HepG2 (cell line): ENCODE data around the gene ETFA. TPM values are rescaled to one million over a fixed set of nuclear protein-coding genes. Genes with fewer than 3 reads are reported as not detected.

Source experiments
- EEA1 ChIP-seq: sonication (generic); formaldehyde crosslinking; IDR thresholded peaks from 2 replicates; pipeline ENCODE4 v1.5.1; 2020; ENCODE audit warnings: mild to moderate bottlenecking, missing genetic modification reagents, borderline replicate concordance
- FLYWCH1 ChIP-seq: sonication (generic); formaldehyde crosslinking; IDR thresholded peaks from 2 replicates; pipeline ENCODE4 v1.8.1; 2023; ENCODE audit warnings: mild to moderate bottlenecking, missing genetic modification reagents
- FOXP1 ChIP-seq, 2 experiments: fragments of 450-650 bp in 1 of 2; IDR thresholded peaks; 2 replicates each; pipeline ENCODE4 v1.6.1; 2017 to 2018; ENCODE audit warnings: antibody characterized with exemption in 1 of 2
- GZF1 ChIP-seq: sonication (generic); formaldehyde crosslinking; IDR thresholded peaks from 2 replicates; pipeline ENCODE4 v1.5.1; 2020; ENCODE audit warnings: mild to moderate bottlenecking, missing genetic modification reagents
- HCFC1 ChIP-seq: fragments of 150-350 bp; IDR thresholded peaks from 2 replicates; pipeline ENCODE4 v1.6.1; 2014; ENCODE audit warnings: low read depth, low read length
- HDAC2 ChIP-seq: sonication (generic); formaldehyde crosslinking; IDR thresholded peaks from 2 replicates; pipeline ENCODE4 v1.4.0; 2020; ENCODE audit warnings: missing genetic modification reagents
- LCORL ChIP-seq, 2 experiments: fragments of 450-650 bp in 1 of 2; sonication (generic) in 1 of 2; formaldehyde crosslinking in 1 of 2; IDR thresholded peaks; 2 replicates each; pipeline versions ENCODE4 v1.5.0 to v1.6.1; 2017 to 2020; ENCODE audit warnings: antibody characterized with exemption in 1 of 2, missing genetic modification reagents in 1 of 2
- NFKBIZ ChIP-seq: IDR thresholded peaks from 2 replicates; pipeline ENCODE4 v1.6.1; 2018; ENCODE audit warnings: missing genetic modification reagents, missing compliant biosample characterization
- NONO ChIP-seq, 2 experiments: fragments of 450-650 bp in 1 of 2; sonication (generic) in 1 of 2; formaldehyde crosslinking in 1 of 2; IDR thresholded peaks in 1 of 2; conservative IDR thresholded peaks in 1 of 2; 2 replicates each; pipeline versions ENCODE4 v1.6.1 to v1.8.0; 2017 to 2022; ENCODE audit warnings: mild to moderate bottlenecking in 1 of 2, missing genetic modification reagents in 1 of 2, moderate library complexity in 1 of 2
- RAD21 ChIP-seq: fragments of 450-650 bp; formaldehyde crosslinking; IDR thresholded peaks from 2 replicates; pipeline ENCODE4 v1.5.0; 2020; ENCODE audit warnings: mild to moderate bottlenecking
- SOX13 ChIP-seq, 3 experiments: fragments of 450-650 bp in 1 of 3; sonication (generic) in 1 of 3; formaldehyde crosslinking in 1 of 3; IDR thresholded peaks in 2 of 3; conservative IDR thresholded peaks in 1 of 3; 2 replicates each; pipeline versions ENCODE4 v1.5.0 to v1.6.1; 2016 to 2020; ENCODE audit warnings: antibody characterized with exemption in 1 of 3, mild to moderate bottlenecking in 1 of 3, missing compliant biosample characterization in 1 of 3, missing genetic modification reagents in 1 of 3, moderate library complexity in 1 of 3
- THYN1 ChIP-seq: sonication (generic); formaldehyde crosslinking; IDR thresholded peaks from 2 replicates; pipeline ENCODE4 v1.8.1; 2023; ENCODE audit warnings: low read depth, mild to moderate bottlenecking, moderate library complexity, missing genetic modification reagents, borderline replicate concordance
- TOPORS ChIP-seq: sonication (generic); formaldehyde crosslinking; IDR thresholded peaks from 2 replicates; pipeline ENCODE4 v1.8.0; 2023; ENCODE audit warnings: mild to moderate bottlenecking, missing genetic modification reagents
- ZBTB20 ChIP-seq: sonication (generic); formaldehyde crosslinking; IDR thresholded peaks from 2 replicates; pipeline ENCODE4 v1.8.1; 2023; ENCODE audit warnings: missing genetic modification reagents, low read depth, mild to moderate bottlenecking, borderline replicate concordance
- ZNF180 ChIP-seq: sonication (generic); formaldehyde crosslinking; IDR thresholded peaks from 2 replicates; pipeline ENCODE4 v1.4.0; 2020; ENCODE audit warnings: low read depth, missing genetic modification reagents, borderline replicate concordance
- ZNF282 ChIP-seq: fragments of 450-650 bp; IDR thresholded peaks from 2 replicates; pipeline ENCODE4 v1.6.1; 2018; ENCODE audit not compliant: partially characterized antibody
- ZNF570 ChIP-seq: sonication (generic); formaldehyde crosslinking; IDR thresholded peaks from 2 replicates; pipeline ENCODE4 v1.4.0; 2020; ENCODE audit warnings: mild to moderate bottlenecking, missing genetic modification reagents, borderline replicate concordance
- ZNF709 ChIP-seq: sonication (generic); formaldehyde crosslinking; IDR thresholded peaks from 2 replicates; pipeline ENCODE4 v1.5.0; 2020; ENCODE audit warnings: mild to moderate bottlenecking, missing genetic modification reagents
- ZNF724P ChIP-seq: sonication (generic); formaldehyde crosslinking; IDR thresholded peaks from 2 replicates; pipeline ENCODE4 v1.8.0; 2022; ENCODE audit warnings: missing genetic modification reagents, borderline replicate concordance
- polyA plus RNA-seq, 8 experiments: library from polyadenylated mRNA; depleted of rRNA in 3 of 8; stranded (reverse) in 7 of 8; unstranded in 1 of 8; fragments of >200 nt; fragmentation: Illumina TruSeq in 4 of 8; extraction: Trizol in 4 of 8; gene quantifications; 2 replicates each; pipeline versions ENCODE4 v1.2.1 to v1.2.3, GENCODE V29; 2011 to 2016; ENCODE audit warnings: low read depth in 4 of 8, missing spikeins in 1 of 8, mixed read lengths in 1 of 8; ENCODE audit not compliant: insufficient read depth in 1 of 8
- total RNA-seq, 5 experiments: library from RNA; depleted of rRNA; stranded (reverse); fragments of >200 nt; fragmentation: Illumina TruSeq; extraction: Trizol; gene quantifications; 2 replicates each; pipeline ENCODE4 v1.2.3, GENCODE V29; 2016; ENCODE audit warnings: low read depth in 1 of 5
- TF ChIP-seq, protein P1 (sequence below): sonication (generic); formaldehyde crosslinking; IDR thresholded peaks from 2 replicates; pipeline ENCODE4 v1.5.1; 2020; ENCODE audit warnings: mild to moderate bottlenecking, missing genetic modification reagents, borderline replicate concordance
- TF ChIP-seq, protein P2 (sequence below): IDR thresholded peaks from 2 replicates; pipeline ENCODE4 v1.6.1; 2018; ENCODE audit warnings: missing genetic modification reagents, mild to moderate bottlenecking, missing compliant biosample characterization
- TF ChIP-seq, protein P3 (sequence below): sonication (generic); formaldehyde crosslinking; IDR thresholded peaks from 2 replicates; pipeline ENCODE4 v1.4.0; 2020; ENCODE audit warnings: missing genetic modification reagents; ENCODE audit errors: not compliant biosample characterization

Gene ETFA
- total and polyA plus RNA-seq, 2 of the 13 experiments (the other 11 are each of a cell fraction or from before 2014, with no cell fraction given): 291 to 396 TPM

DNA sequence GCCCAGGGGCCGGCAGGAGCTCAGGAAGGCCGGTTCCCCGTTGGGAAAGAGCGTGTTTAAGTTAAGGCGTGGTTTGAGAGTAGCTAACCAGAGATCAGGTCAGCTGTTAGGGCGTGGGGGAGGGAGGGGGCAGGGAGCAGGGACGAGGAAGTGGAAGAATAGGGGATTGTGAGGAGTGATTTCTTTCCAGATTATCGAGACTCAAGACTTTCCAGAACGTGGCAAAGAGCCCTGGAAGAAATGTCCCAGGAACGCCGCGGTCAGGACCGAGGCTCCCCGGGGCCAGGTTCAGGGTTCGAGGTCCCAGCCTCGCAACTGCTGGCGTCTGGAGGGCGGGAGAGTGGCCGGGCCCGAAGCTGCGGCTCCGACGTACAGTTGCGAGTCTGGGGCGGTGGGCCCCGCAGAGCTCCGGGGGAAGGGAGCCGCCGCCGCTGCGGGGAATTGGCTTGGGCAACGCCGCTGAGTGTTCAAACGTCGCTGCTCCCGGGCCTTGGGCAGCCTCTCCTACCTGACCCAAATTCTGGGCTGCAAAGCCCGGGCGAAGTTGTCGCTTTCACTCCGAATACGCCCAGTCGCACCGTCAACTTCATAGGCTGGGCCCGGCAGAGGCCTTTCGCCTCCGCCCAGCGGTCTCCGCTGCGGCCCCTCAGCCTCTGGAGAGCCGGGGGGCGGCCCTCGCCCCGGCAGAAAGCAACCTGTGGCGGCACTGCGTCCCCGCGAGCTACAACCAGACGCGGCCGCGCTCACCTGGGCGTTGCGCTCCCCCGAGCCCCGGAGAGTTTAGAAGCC, 34.8 kb upstream of the ETFA start (continued):
- TF ChIP-seq NONO (IDR thresholded peaks at IDR 0.05): no peak
- no peak for TF ChIP-seq NONO (CRISPR knock-in tag; conservative IDR thresholded peaks at IDR 0.05)
- no peak for TF ChIP-seq EEA1 (CRISPR knock-in tag)
- TF ChIP-seq ZNF570 (CRISPR knock-in tag): no peak
- no peak for TF ChIP-seq ZBTB20 (CRISPR knock-in tag)
- TF ChIP-seq HDAC2: no peak
- no peak; the same call in 1 of the 2 replicates for TF ChIP-seq ZNF709 (CRISPR knock-in tag)
- TF ChIP-seq THYN1 (CRISPR knock-in tag): no peak
- no peak for TF ChIP-seq TOPORS
- no peak for TF ChIP-seq HCFC1
- TF ChIP-seq ZNF282: no peak
- TF ChIP-seq, protein P1, sequence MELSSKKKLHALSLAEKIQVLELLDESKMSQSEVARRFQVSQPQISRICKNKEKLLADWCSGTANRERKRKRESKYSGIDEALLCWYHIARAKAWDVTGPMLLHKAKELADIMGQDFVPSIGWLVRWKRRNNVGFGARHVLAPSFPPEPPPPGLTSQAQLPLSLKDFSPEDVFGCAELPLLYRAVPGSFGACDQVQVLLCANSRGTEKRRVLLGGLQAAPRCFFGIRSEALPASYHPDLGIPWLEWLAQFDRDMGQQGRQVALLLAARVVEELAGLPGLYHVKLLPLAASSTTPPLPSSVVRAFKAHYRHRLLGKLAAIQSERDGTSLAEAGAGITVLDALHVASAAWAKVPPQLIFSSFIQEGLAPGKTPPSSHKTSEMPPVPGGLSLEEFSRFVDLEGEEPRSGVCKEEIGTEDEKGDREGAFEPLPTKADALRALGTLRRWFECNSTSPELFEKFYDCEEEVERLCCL (CRISPR knock-in tag): 0 out of 2 replicates have a peak, but pooled peaks have one; percentile 34
- TF ChIP-seq SOX13 (IDR thresholded peaks at IDR 0.05): no peak
- TF ChIP-seq SOX13 (CRISPR knock-in tag; conservative IDR thresholded peaks at IDR 0.05 in 1 of 2, IDR thresholded peaks at IDR 0.05 in 1 of 2): no peak
- no peak for TF ChIP-seq ZNF180
- TF ChIP-seq RAD21 (CRISPR knock-in tag): 0 out of 2 replicates have a peak, but pooled peaks have one; percentile 9
- TF ChIP-seq, protein P2, sequence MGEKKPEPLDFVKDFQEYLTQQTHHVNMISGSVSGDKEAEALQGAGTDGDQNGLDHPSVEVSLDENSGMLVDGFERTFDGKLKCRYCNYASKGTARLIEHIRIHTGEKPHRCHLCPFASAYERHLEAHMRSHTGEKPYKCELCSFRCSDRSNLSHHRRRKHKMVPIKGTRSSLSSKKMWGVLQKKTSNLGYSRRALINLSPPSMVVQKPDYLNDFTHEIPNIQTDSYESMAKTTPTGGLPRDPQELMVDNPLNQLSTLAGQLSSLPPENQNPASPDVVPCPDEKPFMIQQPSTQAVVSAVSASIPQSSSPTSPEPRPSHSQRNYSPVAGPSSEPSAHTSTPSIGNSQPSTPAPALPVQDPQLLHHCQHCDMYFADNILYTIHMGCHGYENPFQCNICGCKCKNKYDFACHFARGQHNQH (CRISPR knock-in tag): peak; percentile 44; the same call in 1 of the 2 replicates
- TF ChIP-seq FLYWCH1: no peak
- 0 out of 2 replicates have a peak, but pooled peaks have one; percentile 47 for TF ChIP-seq GZF1 (CRISPR knock-in tag)
- TF ChIP-seq FOXP1 (IDR thresholded peaks at IDR 0.05): no peak
- TF ChIP-seq FOXP1 (CRISPR knock-in tag; IDR thresholded peaks at IDR 0.05): no peak
- no peak for TF ChIP-seq NFKBIZ (CRISPR knock-in tag)
- TF ChIP-seq, protein P3, sequence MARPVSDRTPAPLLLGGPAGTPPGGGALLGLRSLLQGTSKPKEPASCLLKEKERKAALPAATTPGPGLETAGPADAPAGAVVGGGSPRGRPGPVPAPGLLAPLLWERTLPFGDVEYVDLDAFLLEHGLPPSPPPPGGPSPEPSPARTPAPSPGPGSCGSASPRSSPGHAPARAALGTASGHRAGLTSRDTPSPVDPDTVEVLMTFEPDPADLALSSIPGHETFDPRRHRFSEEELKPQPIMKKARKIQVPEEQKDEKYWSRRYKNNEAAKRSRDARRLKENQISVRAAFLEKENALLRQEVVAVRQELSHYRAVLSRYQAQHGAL (CRISPR knock-in tag): no peak
- no peak for TF ChIP-seq LCORL (IDR thresholded peaks at IDR 0.05)
- no peak for TF ChIP-seq LCORL (CRISPR knock-in tag; IDR thresholded peaks at IDR 0.05)
- TF ChIP-seq ZNF724P (CRISPR knock-in tag): no peak
